GM12878 (cell line): Measurements from ENCODE around the gene PIEZO2. TPM values are rescaled to one million over a fixed set of nuclear protein-coding genes. Genes with fewer than 3 reads are reported as not detected.
A peak's percentile ranks its signal among the peaks of the same experiment; 100 is the strongest.

Source experiments
- BMI1 ChIP-seq: fragments of 450-650 bp; IDR thresholded peaks from 2 replicates; pipeline ENCODE4 v1.6.1; 2016; ENCODE audit warnings: mild to moderate bottlenecking, moderate library complexity, borderline replicate concordance
- CBFB ChIP-seq: IDR thresholded peaks from 2 replicates; pipeline ENCODE4 v1.6.1; 2016; ENCODE audit warnings: antibody characterized with exemption, low read depth
- CBX3 ChIP-seq: fragments of 200-600 bp; sonication (generic); IDR thresholded peaks from 2 replicates; pipeline ENCODE4 v1.6.1; 2016; ENCODE audit warnings: low read depth, borderline replicate concordance
- ESRRA ChIP-seq: IDR thresholded peaks from 2 replicates; pipeline ENCODE4 v1.6.1; 2012; ENCODE audit warnings: mild to moderate bottlenecking, low read length, improper control_type of control experiment
- HSF1 ChIP-seq: fragments of 150-350 bp; IDR thresholded peaks from 2 replicates; pipeline ENCODE4 v1.6.1; 2014; ENCODE audit warnings: mild to moderate bottlenecking, low read depth, low read length
- MEF2A ChIP-seq: IDR thresholded peaks from 2 replicates; pipeline ENCODE4 v1.6.1; 2011; ENCODE audit warnings: low read depth, mild to moderate bottlenecking, low read length, moderate library complexity; ENCODE audit not compliant: insufficient read depth
- NBN ChIP-seq: fragments of 450-650 bp; IDR thresholded peaks from 2 replicates; pipeline ENCODE4 v1.6.1; 2016
- NFXL1 ChIP-seq: fragments of 450-650 bp; IDR thresholded peaks from 2 replicates; pipeline ENCODE4 v1.6.1; 2017; ENCODE audit warnings: antibody characterized with exemption, mild to moderate bottlenecking, borderline replicate concordance
- RB1 ChIP-seq: fragments of 450-650 bp; formaldehyde crosslinking; IDR thresholded peaks from 2 replicates; pipeline ENCODE4 v1.6.1; 2017; ENCODE audit warnings: mild to moderate bottlenecking, borderline replicate concordance
- RBBP5 ChIP-seq: fragments of 200-600 bp; sonication (generic); conservative IDR thresholded peaks from 2 replicates; pipeline ENCODE4 v1.6.1; 2016
- REST ChIP-seq: IDR thresholded peaks from 2 replicates; pipeline ENCODE4 v1.6.1; 2012; ENCODE audit warnings: mild to moderate bottlenecking, low read depth, low read length
- SIX5 ChIP-seq: IDR thresholded peaks from 2 replicates; pipeline ENCODE4 v1.6.1; 2011; ENCODE audit warnings: mild to moderate bottlenecking, low read depth, low read length, moderate library complexity; ENCODE audit not compliant: severe bottlenecking
- ZBED1 ChIP-seq: IDR thresholded peaks from 2 replicates; pipeline ENCODE4 v1.6.1; 2016; ENCODE audit warnings: borderline replicate concordance
- ZNF274 ChIP-seq: IDR thresholded peaks from one replicate; pipeline ENCODE4 v1.8.0; 2011; ENCODE audit not compliant: insufficient read length, insufficient read depth
- ZNF384 ChIP-seq: IDR thresholded peaks from 2 replicates; pipeline ENCODE4 v1.6.1; 2012; ENCODE audit warnings: low read depth, mild to moderate bottlenecking, low read length, improper control_type of control experiment, borderline replicate concordance
- ZNF592 ChIP-seq: fragments of 450-650 bp; IDR thresholded peaks from 2 replicates; pipeline ENCODE4 v1.6.1; 2017; ENCODE audit warnings: mild to moderate bottlenecking, moderate library complexity
- ZNF687 ChIP-seq: fragments of 450-650 bp; IDR thresholded peaks from 2 replicates; pipeline ENCODE4 v1.6.1; 2017; ENCODE audit warnings: mild to moderate bottlenecking, moderate library complexity
- polyA plus RNA-seq, 11 experiments: library from polyadenylated mRNA; depleted of rRNA in 4 of 11; unstranded in 6 of 11; stranded (reverse) in 5 of 11; fragments of >200 nt; fragmentation: Nextera tagmentation in 4 of 11; fragmentation: Illumina TruSeq in 1 of 11; extraction: Ambion mirVana in 4 of 11; extraction: Trizol in 1 of 11; gene quantifications; 1 replicate in 1 of 11; 2 replicates in 10 of 11; pipeline versions ENCODE4 v1.2.1 to v1.2.3, GENCODE V29; 2011 to 2016; ENCODE audit warnings: inconsistent platforms in 2 of 11, missing spikeins in 2 of 11, low read depth in 1 of 11
- total RNA-seq, 4 experiments: library from RNA; depleted of rRNA in 3 of 4; stranded (reverse); fragments of >200 nt in 3 of 4; fragmentation: Illumina TruSeq in 1 of 4; extraction: Trizol in 1 of 4; gene quantifications; 2 replicates each; pipeline versions ENCODE4 v1.2.1 to v1.2.3, GENCODE V29; 2013 to 2021

Gene PIEZO2
- total and polyA plus RNA-seq, 10 of the 15 experiments (the other 5 are each of a cell fraction or from before 2014, with no cell fraction given), result 6.7 to 42.3 (median 27.4) TPM

GRCh38 chr18:10851824-10852319, 297.5 kb downstream of the PIEZO2 start (continued):
- TF ChIP-seq ESRRA, result no peak
- TF ChIP-seq RB1, result no peak; the same call in 1 of the 2 replicates
- TF ChIP-seq RBBP5, result no peak
- TF ChIP-seq ZNF384, result no peak
- peak; percentile 48; the same call in 1 of the 2 replicates for TF ChIP-seq ZNF687
- TF ChIP-seq ZNF274, result no peak
- TF ChIP-seq MEF2A, result 0 out of 2 replicates have a peak, but pooled peaks have one; percentile 33
- TF ChIP-seq NBN, result no peak
- TF ChIP-seq BMI1, result no peak
- TF ChIP-seq HSF1, result peak; percentile 98
- peak; percentile 28; the same call in 1 of the 2 replicates for TF ChIP-seq CBFB
- TF ChIP-seq REST, result no peak
- peak; percentile 84 for TF ChIP-seq ZNF592
- no peak for TF ChIP-seq CBX3
- no peak for TF ChIP-seq NFXL1
- TF ChIP-seq ZBED1, result peak; percentile 41; the same call in 1 of the 2 replicates
- TF ChIP-seq SIX5, result no peak
